HEK293T (cell line): ENCODE results near the gene TPH1.

Experiments used
- BHLHE40 ChIP-seq: fragments of 450-650 bp; IDR thresholded peaks from 2 replicates; pipeline ENCODE4 v1.6.1; 2016; ENCODE audit warnings: mild to moderate bottlenecking, moderate library complexity, borderline replicate concordance
- ELF4 ChIP-seq: fragments of 450-650 bp; IDR thresholded peaks from 2 replicates; pipeline ENCODE4 v1.6.1; 2017; ENCODE audit warnings: antibody characterized with exemption
- FOXA1 ChIP-seq: fragments of 450-650 bp; IDR thresholded peaks from 2 replicates; pipeline ENCODE4 v1.6.1; 2016; ENCODE audit warnings: mild to moderate bottlenecking
- FOXK2 ChIP-seq: fragments of 450-650 bp; IDR thresholded peaks from 2 replicates; pipeline ENCODE4 v1.6.1; 2016; ENCODE audit warnings: mild to moderate bottlenecking
- HDGF ChIP-seq: fragments of 450-650 bp; IDR thresholded peaks from 2 replicates; pipeline ENCODE4 v1.6.1; 2017; ENCODE audit warnings: antibody characterized with exemption, borderline replicate concordance
- L3MBTL2 ChIP-seq: fragments of 450-650 bp; conservative IDR thresholded peaks from 2 replicates; pipeline ENCODE4 v1.6.1; 2016; ENCODE audit warnings: mild to moderate bottlenecking
- LEF1 ChIP-seq: fragments of 450-650 bp; IDR thresholded peaks from 2 replicates; pipeline ENCODE4 v1.6.1; 2017; ENCODE audit warnings: mild to moderate bottlenecking, borderline replicate concordance
- SP1 ChIP-seq: fragments of 450-650 bp; IDR thresholded peaks from 2 replicates; pipeline ENCODE4 v1.6.1; 2017
- SUZ12 ChIP-seq: fragments of 450-650 bp; IDR thresholded peaks from 2 replicates; pipeline ENCODE4 v1.6.1; 2016; ENCODE audit warnings: mild to moderate bottlenecking

- TF ChIP-seq BHLHE40 (no peak), LEF1 (no peak), L3MBTL2 (0 out of 2 replicates have a peak, but pooled peaks have one; percentile 7), ELF4 (no peak), SUZ12 (no peak), SP1 (no peak), FOXK2 (no peak), HDGF (no peak), FOXA1 (no peak)
Measured at GRCh38 chr11:18013790-18014507, 32.1 kb downstream of the TPH1 start.
